ENCODE data around the gene SULT2B1. TPM values are rescaled to one million over a fixed set of nuclear protein-coding genes. Genes with fewer than 3 reads are reported as not detected.
"Not testable (repeated sequence)": the region's sequence is repeated elsewhere in the genome, so short reads cannot be mapped to it uniquely, and the experiment has no call there.

Gene SULT2B1
- total RNA-seq, 2 experiments from 2014 or later = not detected

- Mint-ChIP-seq H3K4me3 (no peak overlapping the region), H3K27ac (no peak overlapping the region), H3K4me1 (ENCODE audit: low read depth) (no peaks in the 10 kb centered on the region), H3K36me3 (no peaks in the 10 kb centered on the region), H3K27me3 (no peaks in the 10 kb centered on the region), H3K9me3 (no peaks in the 10 kb centered on the region)
- no peak for DNase-seq
- intact Hi-C loops (cut with micrococcal nuclease) = no loop called here
- POLR2A ChIA-PET = no interaction called here
- CTCF ChIA-PET = no interaction called here
Observed at GRCh38 chr19:48571378-48572162, 19.6 kb downstream of the SULT2B1 start.

GRCh38 chr19:48573163-48573505, 21.2 kb downstream of the SULT2B1 start:
- Mint-ChIP-seq H3K4me1 (ENCODE audit: low read depth) (no peaks in the 10 kb centered on the region), H3K27ac (no peak overlapping the region), H3K4me3 (no peak overlapping the region), H3K9me3 (no peaks in the 10 kb centered on the region), H3K27me3 (no peaks in the 10 kb centered on the region), H3K36me3 (no peaks in the 10 kb centered on the region)
- CTCF ChIA-PET = interaction anchor here (3.3 kb wide), 1 partner anchor 11 kb away, joined by 22 read pairs; no protein-coding TSS in a partner anchor
- intact Hi-C loops (cut with micrococcal nuclease) = no loop called here
- DNase-seq = no peak
- POLR2A ChIA-PET = no interaction called here

- CTCF ChIA-PET = interaction anchor here (1.1 kb wide), 1 partner anchor 262 kb away, joined by 3 read pairs; no protein-coding TSS in a partner anchor
- no peak for DNase-seq
- POLR2A ChIA-PET = interaction anchor here (0.6 kb wide), 1 partner anchor 8 kb away, joined by 3 read pairs; no protein-coding TSS in a partner anchor
- no peaks in the 10 kb centered on the region for H3K27me3 Mint-ChIP-seq
- H3K27ac Mint-ChIP-seq = no peak overlapping the region
- intact Hi-C loops (cut with micrococcal nuclease) = no loop called here
- no peak overlapping the region for H3K4me3 Mint-ChIP-seq
- no peaks in the 10 kb centered on the region for H3K36me3 Mint-ChIP-seq
- H3K4me1 Mint-ChIP-seq (ENCODE audit: low read depth) = no peaks in the 10 kb centered on the region
- H3K9me3 Mint-ChIP-seq = no peaks in the 10 kb centered on the region
Observed at GRCh38 chr19:48575931-48576622, 24.1 kb downstream of the SULT2B1 start.

GRCh38 chr19:48577908-48578307, 25.9 kb downstream of the SULT2B1 start:
- POLR2A ChIA-PET; intact Hi-C loops (cut with micrococcal nuclease); H3K27ac Mint-ChIP-seq; H3K4me3 Mint-ChIP-seq; H3K9me3 Mint-ChIP-seq; DNase-seq; H3K27me3 Mint-ChIP-seq; H3K36me3 Mint-ChIP-seq; H3K4me1 Mint-ChIP-seq (ENCODE audit: low read depth): not testable (repeated sequence)
- CTCF ChIA-PET = interaction anchor here (0.6 to 1.3 kb wide), 2 partner anchors 10 to 11 kb away, joined by 4 read pairs; no protein-coding TSS in a partner anchor

GRCh38 chr19:48578891-48579290, 26.9 kb downstream of the SULT2B1 start:
- intact Hi-C loops (cut with micrococcal nuclease) = no loop called here
- no peaks in the 10 kb centered on the region for H3K9me3 Mint-ChIP-seq
- no peak overlapping the region for H3K27ac Mint-ChIP-seq
- POLR2A ChIA-PET = no interaction called here
- H3K4me1 Mint-ChIP-seq (ENCODE audit: low read depth) = peaks cover under 1% of the 10 kb centered on the region
- no peaks in the 10 kb centered on the region for H3K36me3 Mint-ChIP-seq
- no peak for DNase-seq
- CTCF ChIA-PET = interaction anchor here (0.6 to 2.9 kb wide), 2 partner anchors 14 to 89 kb away, joined by 3 to 9 read pairs; no protein-coding TSS in a partner anchor
- no peak overlapping the region for H3K4me3 Mint-ChIP-seq
- no peaks in the 10 kb centered on the region for H3K27me3 Mint-ChIP-seq

GRCh38 chr19:48582168-48582567, 30.2 kb downstream of the SULT2B1 start:
- ChIA-PET POLR2A (no interaction called here), CTCF (interaction anchor here (2.7 to 8.8 kb wide), 2 partner anchors 8 to 93 kb away, joined by 22 to 164 read pairs; no protein-coding TSS in a partner anchor)
- Mint-ChIP-seq H3K27ac (no peak overlapping the region), H3K27me3 (no peaks in the 10 kb centered on the region), H3K36me3 (no peaks in the 10 kb centered on the region), H3K4me3 (no peak overlapping the region), H3K4me1 (ENCODE audit: low read depth) (peaks cover 7% of the 10 kb centered on the region), H3K9me3 (no peaks in the 10 kb centered on the region)
- intact Hi-C loops (cut with micrococcal nuclease) = loop anchor here (10.0 kb wide), 1 partner anchor 257 kb away; the partner anchor contains the start of gene EMP3
- no peak for DNase-seq

- Mint-ChIP-seq H3K4me1 (ENCODE audit: low read depth) (peaks cover 16% of the 10 kb centered on the region), H3K27me3 (no peaks in the 10 kb centered on the region), H3K9me3 (no peaks in the 10 kb centered on the region), H3K36me3 (no peaks in the 10 kb centered on the region), H3K27ac (no peak overlapping the region), H3K4me3 (no peak overlapping the region)
- no peak for DNase-seq
- intact Hi-C loops (cut with micrococcal nuclease) = loop anchor here (10.0 kb wide), 1 partner anchor 263 kb away; the partner anchor contains the start of gene EMP3
- CTCF ChIA-PET = interaction anchor here (0.7 to 8.8 kb wide), 5 partner anchors 74 to 253 kb away, joined by 3 to 164 read pairs (median 16); partner anchors contain the start of genes KDELR1 and LMTK3
- POLR2A ChIA-PET = interaction anchor here (0.6 kb wide), 1 partner anchor 13 kb away, joined by 4 read pairs; no protein-coding TSS in a partner anchor
Observed at GRCh38 chr19:48587387-48587786, 35.4 kb downstream of the SULT2B1 start.

- intact Hi-C loops (cut with micrococcal nuclease) = loop anchor here (1.0 to 10.0 kb wide), 2 partner anchors 30 to 264 kb away; partner anchors contain the start of genes EMP3, RPL18 and SPHK2
- POLR2A ChIA-PET = interaction anchor here (2.1 kb wide), 1 partner anchor 30 kb away, joined by 5 read pairs; the partner anchor contains the start of genes RPL18 and SPHK2
- no peaks in the 10 kb centered on the region for H3K27me3 Mint-ChIP-seq
- DNase-seq = peak; percentile 92
- H3K9me3 Mint-ChIP-seq = no peaks in the 10 kb centered on the region
- peaks cover 18% of the 10 kb centered on the region for H3K4me1 Mint-ChIP-seq (ENCODE audit: low read depth)
- H3K36me3 Mint-ChIP-seq = no peaks in the 10 kb centered on the region
- H3K4me3 Mint-ChIP-seq = peak overlapping the region; percentile 65
- peak overlapping the region; percentile 63 for H3K27ac Mint-ChIP-seq
- CTCF ChIA-PET = interaction anchor here (0.6 to 8.8 kb wide), 23 partner anchors 8 to 274 kb away, joined by 3 to 164 read pairs (median 4); partner anchors contain the start of genes LMTK3, RPL18, SPACA4 and SPHK2
Observed at GRCh38 chr19:48588670-48589401, 36.9 kb downstream of the SULT2B1 start.

- intact Hi-C loops (cut with micrococcal nuclease) = no loop called here
- Mint-ChIP-seq H3K27me3 (no peaks in the 10 kb centered on the region), H3K27ac (no peak overlapping the region), H3K4me1 (ENCODE audit: low read depth) (peaks cover 14% of the 10 kb centered on the region), H3K36me3 (no peaks in the 10 kb centered on the region), H3K4me3 (no peak overlapping the region), H3K9me3 (no peaks in the 10 kb centered on the region)
- POLR2A ChIA-PET = no interaction called here
- CTCF ChIA-PET = interaction anchor here (0.7 to 8.8 kb wide), 3 partner anchors 18 to 102 kb away, joined by 3 to 164 read pairs (median 48); no protein-coding TSS in a partner anchor
- no peak for DNase-seq
Observed at GRCh38 chr19:48591021-48591420, 39.0 kb downstream of the SULT2B1 start.

GRCh38 chr19:48595171-48595570, 43.2 kb downstream of the SULT2B1 start:
- intact Hi-C loops (cut with micrococcal nuclease) = no loop called here
- no peaks in the 10 kb centered on the region for H3K9me3 Mint-ChIP-seq
- H3K27ac Mint-ChIP-seq = peak overlapping the region; percentile 91
- ChIA-PET CTCF (interaction anchor here (0.6 to 1.4 kb wide), 5 partner anchors 11 to 90 kb away, joined by 3 to 5 read pairs (median 3); no protein-coding TSS in a partner anchor), POLR2A (no interaction called here)
- no peak for DNase-seq
- no peak overlapping the region for H3K4me3 Mint-ChIP-seq
- H3K4me1 Mint-ChIP-seq (ENCODE audit: low read depth) = peaks cover 11% of the 10 kb centered on the region
- H3K36me3 Mint-ChIP-seq = no peaks in the 10 kb centered on the region
- H3K27me3 Mint-ChIP-seq = no peaks in the 10 kb centered on the region

GRCh38 chr19:48595833-48596232, 43.9 kb downstream of the SULT2B1 start:
- H3K4me1 Mint-ChIP-seq (ENCODE audit: low read depth) = peaks cover 11% of the 10 kb centered on the region
- DNase-seq = no peak
- H3K36me3 Mint-ChIP-seq = no peaks in the 10 kb centered on the region
- H3K9me3 Mint-ChIP-seq = no peaks in the 10 kb centered on the region
- ChIA-PET CTCF (interaction anchor here (0.7 to 1.4 kb wide), 4 partner anchors 12 to 88 kb away, joined by 3 to 5 read pairs (median 3); no protein-coding TSS in a partner anchor), POLR2A (no interaction called here)
- intact Hi-C loops (cut with micrococcal nuclease) = no loop called here
- peak overlapping the region; percentile 91 for H3K27ac Mint-ChIP-seq
- peak overlapping the region; percentile 76 for H3K4me3 Mint-ChIP-seq
- H3K27me3 Mint-ChIP-seq = no peaks in the 10 kb centered on the region

Data from activated CD4-positive, alpha-beta memory T cell treated with anti-CD3 and anti-CD28 coated beads for 36 hours (primary cell).